Measurements from ENCODE around the gene SCUBE1.
A peak's percentile ranks its signal among the peaks of the same experiment; 100 is the strongest.

Gene SCUBE1

GRCh38 chr22:43237280-43237679 is 105.9 kb downstream of the SCUBE1 start:
- Histone ChIP-seq H3K36me3 (no peaks in the 10 kb centered on the region), H3K27me3 (no peaks in the 10 kb centered on the region), H3K4me3 (no peak overlapping the region), H3K27ac (peak overlapping the region in 2 of 11 experiments; percentile 19 to 25; a peak in 3 of 22 replicates), H3K4me2 (peak overlapping the region; percentile 35 to 95 (median 67)), H3K4me1 (peaks cover 10 to 50% (median 39%) of the 10 kb centered on the region in 10 experiments), H3K9ac (peak overlapping the region in 4 of 11 experiments; percentile 23 to 48 (median 41); a peak in 5 of 22 replicates), H4K20me1 (peaks cover 0 to 18% (median 0%) of the 10 kb centered on the region in 11 experiments; a peak in 3 of 22 replicates), H3K9me3 (replicated peaks in 1 of 11) (no peaks in the 10 kb centered on the region)
- TF ChIP-seq Cebpa-rat (IDR thresholded peaks at IDR 0.05), result no peak

- Histone ChIP-seq H3K27ac (no peak overlapping the region), H3K4me2 (peak overlapping the region in 9 of 11 experiments; percentile 41 to 95 (median 69); a peak in 17 of 22 replicates), H3K4me1 (peaks cover 10 to 54% (median 40%) of the 10 kb centered on the region in 10 experiments), H3K4me3 (no peak overlapping the region), H3K9ac (peak overlapping the region in 1 of 11 experiments; percentile 23; a peak in 1 of 22 replicates), H3K9me3 (replicated peaks in 1 of 11) (no peaks in the 10 kb centered on the region), H4K20me1 (peaks cover 0 to 16% (median 0%) of the 10 kb centered on the region in 11 experiments; a peak in 2 of 22 replicates), H3K36me3 (no peaks in the 10 kb centered on the region), H3K27me3 (no peaks in the 10 kb centered on the region)
- TF ChIP-seq Cebpa-rat (IDR thresholded peaks at IDR 0.05), result no peak
Observed at GRCh38 chr22:43236411-43237166, 106.6 kb downstream of the SCUBE1 start.

- TF ChIP-seq Cebpa-rat (IDR thresholded peaks at IDR 0.05), result no peak
- H3K9ac ChIP-seq, result no peak overlapping the region
- peaks cover 0 to 15% (median 0%) of the 10 kb centered on the region in 11 experiments; a peak in 2 of 22 replicates for H4K20me1 ChIP-seq
- no peak overlapping the region for H3K4me3 ChIP-seq
- no peaks in the 10 kb centered on the region for H3K9me3 ChIP-seq (replicated peaks in 1 of 11)
- H3K4me2 ChIP-seq, result peak overlapping the region in 7 of 11 experiments; percentile 51 to 95 (median 85); a peak in 13 of 22 replicates
- no peak overlapping the region for H3K27ac ChIP-seq
- peaks cover 10 to 62% (median 49%) of the 10 kb centered on the region in 10 experiments for H3K4me1 ChIP-seq
- no peaks in the 10 kb centered on the region for H3K27me3 ChIP-seq
- H3K36me3 ChIP-seq, result no peaks in the 10 kb centered on the region
Observed at GRCh38 chr22:43235445-43236409, 107.4 kb downstream of the SCUBE1 start.

DNA sequence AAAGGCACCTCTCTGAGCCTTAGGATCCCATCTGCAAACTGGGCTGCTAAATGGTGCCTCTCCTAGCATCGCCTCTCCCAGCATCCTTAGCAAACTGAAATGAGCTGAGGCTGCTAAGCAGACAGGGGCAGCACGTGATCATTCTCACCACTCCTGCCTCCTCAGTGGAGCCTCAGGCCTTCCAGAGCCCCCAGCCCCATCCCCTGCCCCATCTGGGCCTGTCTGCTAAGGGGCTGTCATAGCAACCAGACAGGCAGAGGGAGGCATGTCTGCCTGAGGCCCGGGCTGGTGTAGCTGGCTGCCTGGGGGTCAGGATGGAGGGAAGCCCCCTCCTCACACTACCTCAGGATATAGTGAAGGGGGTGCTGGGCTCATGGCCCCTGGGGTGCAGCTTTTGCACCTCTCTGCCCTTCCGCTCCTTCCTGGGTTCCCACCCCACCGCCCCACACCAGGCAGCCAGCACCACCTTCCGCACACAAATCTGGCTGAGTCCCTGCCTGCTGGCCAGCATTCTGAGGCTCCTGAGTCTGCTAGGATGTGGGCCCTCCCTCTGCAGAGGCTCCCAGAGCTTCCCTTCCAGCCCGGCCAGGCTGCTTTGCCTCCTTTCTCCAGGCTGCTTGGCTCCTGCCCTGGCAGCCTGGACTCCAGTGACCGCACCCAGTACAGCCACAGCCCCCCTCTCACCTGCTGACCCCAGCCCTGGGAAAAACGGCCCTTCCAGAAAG is 108.7 kb downstream of the SCUBE1 start:
- no peak overlapping the region for H3K4me2 ChIP-seq
- no peak for TF ChIP-seq Cebpa-rat (IDR thresholded peaks at IDR 0.05)
- H3K4me1 ChIP-seq, result peaks cover 10 to 60% (median 49%) of the 10 kb centered on the region in 10 experiments
- no peak overlapping the region for H3K27ac ChIP-seq
- H3K27me3 ChIP-seq, result no peaks in the 10 kb centered on the region
- no peak overlapping the region for H3K9ac ChIP-seq
- H3K36me3 ChIP-seq, result no peaks in the 10 kb centered on the region
- no peak overlapping the region for H3K4me3 ChIP-seq
- peaks cover 0 to 13% (median 0%) of the 10 kb centered on the region in 11 experiments; a peak in 2 of 22 replicates for H4K20me1 ChIP-seq
- no peaks in the 10 kb centered on the region for H3K9me3 ChIP-seq (replicated peaks in 1 of 11)

GRCh38 chr22:43233529-43233928 is 109.6 kb downstream of the SCUBE1 start:
- no peak overlapping the region for H3K9ac ChIP-seq
- peaks cover 10 to 60% (median 46%) of the 10 kb centered on the region in 10 experiments for H3K4me1 ChIP-seq
- H3K27me3 ChIP-seq, result no peaks in the 10 kb centered on the region
- no peak overlapping the region for H3K27ac ChIP-seq
- H4K20me1 ChIP-seq, result peaks cover 0 to 11% (median 0%) of the 10 kb centered on the region in 11 experiments; a peak in 2 of 22 replicates
- H3K4me3 ChIP-seq, result no peak overlapping the region
- H3K4me2 ChIP-seq, result no peak overlapping the region
- TF ChIP-seq Cebpa-rat (IDR thresholded peaks at IDR 0.05), result no peak
- no peaks in the 10 kb centered on the region for H3K9me3 ChIP-seq (replicated peaks in 1 of 11)
- H3K36me3 ChIP-seq, result no peaks in the 10 kb centered on the region

GRCh38 chr22:43232445-43232844 is 110.7 kb downstream of the SCUBE1 start:
- Histone ChIP-seq H3K4me2 (no peak overlapping the region), H3K27me3 (no peaks in the 10 kb centered on the region), H3K4me1 (peaks cover 11 to 60% (median 45%) of the 10 kb centered on the region in 10 experiments), H3K4me3 (no peak overlapping the region), H3K9ac (no peak overlapping the region), H4K20me1 (peaks cover 0 to 8% (median 0%) of the 10 kb centered on the region in 11 experiments; a peak in 1 of 22 replicates), H3K36me3 (no peaks in the 10 kb centered on the region), H3K27ac (no peak overlapping the region), H3K9me3 (replicated peaks in 1 of 11) (no peaks in the 10 kb centered on the region)
- no peak for TF ChIP-seq Cebpa-rat (IDR thresholded peaks at IDR 0.05)

- H3K4me1 ChIP-seq, result peaks cover 14 to 60% (median 45%) of the 10 kb centered on the region in 10 experiments
- H3K36me3 ChIP-seq, result no peaks in the 10 kb centered on the region
- H3K27ac ChIP-seq, result no peak overlapping the region
- H3K9ac ChIP-seq, result no peak overlapping the region
- H3K4me2 ChIP-seq, result peak overlapping the region in 8 of 11 experiments; percentile 48 to 78 (median 70); a peak in 9 of 22 replicates
- no peaks in the 10 kb centered on the region for H3K27me3 ChIP-seq
- no peak for TF ChIP-seq Cebpa-rat (IDR thresholded peaks at IDR 0.05)
- H3K9me3 ChIP-seq (replicated peaks in 1 of 11), result no peaks in the 10 kb centered on the region
- H3K4me3 ChIP-seq, result no peak overlapping the region
- peaks cover 0 to 13% (median 0%) of the 10 kb centered on the region in 11 experiments; a peak in 2 of 22 replicates for H4K20me1 ChIP-seq
Observed at GRCh38 chr22:43231724-43232034, 111.5 kb downstream of the SCUBE1 start.

- Histone ChIP-seq H4K20me1 (peaks cover 0 to 14% (median 0%) of the 10 kb centered on the region in 11 experiments; a peak in 2 of 22 replicates), H3K36me3 (no peaks in the 10 kb centered on the region), H3K4me1 (peaks cover 15 to 59% (median 43%) of the 10 kb centered on the region in 10 experiments), H3K27me3 (no peaks in the 10 kb centered on the region), H3K9ac (peak overlapping the region in 8 of 11 experiments; percentile 12 to 48 (median 32); a peak in 7 of 22 replicates), H3K9me3 (replicated peaks in 1 of 11) (no peaks in the 10 kb centered on the region), H3K4me3 (no peak overlapping the region), H3K4me2 (peak overlapping the region in 10 of 11 experiments; percentile 28 to 78 (median 68); a peak in 19 of 22 replicates), H3K27ac (peak overlapping the region in 3 of 11 experiments; percentile 4 to 16 (median 5); a peak in 2 of 22 replicates)
- no peak for TF ChIP-seq Cebpa-rat (IDR thresholded peaks at IDR 0.05)
Observed at GRCh38 chr22:43230971-43231723, 112.0 kb downstream of the SCUBE1 start.

Measured in BLaER1 treated with 17β-estradiol and CSF1 and Interleukin-3, amounts not matched to agents 10 nM and 100 nM (cell line).